Keratinocyte (primary cell): Measurements from ENCODE around the gene ZNF141. TPM values are rescaled to one million over a fixed set of nuclear protein-coding genes. Genes with fewer than 3 reads are reported as not detected.

Source experiments
- DNase-seq: peaks from one replicate; pipeline ENCODE4 v3.0.0-alpha.2; 2011; ENCODE audit warnings: low read depth, missing footprints, low spot score
- FAIRE-seq: peaks from 2 replicates; lab custom pipeline; 2011; peaks lifted over from hg19 to GRCh38; lab: Jason Lieb, UNC
- H2AFZ ChIP-seq: 2 replicates; pipeline ENCODE4 v1.6.0; 2012; ENCODE audit warnings: low read length, control low read depth, inconsistent platforms; ENCODE audit not compliant: control insufficient read depth
- H3K27ac ChIP-seq: 2 replicates; pipeline ENCODE4 v1.5.1; 2011; ENCODE audit warnings: low read length; ENCODE audit not compliant: control insufficient read depth, insufficient read depth
- H3K27me3 ChIP-seq: 3 replicates; pipeline ENCODE4 v1.6.0; 2011; ENCODE audit warnings: low read length; ENCODE audit not compliant: control insufficient read depth, insufficient read depth; ENCODE audit errors: extremely low read depth
- H3K36me3 ChIP-seq, 2 experiments: 2 replicates in 1 of 2; 3 replicates in 1 of 2; pipeline ENCODE4 v1.5.1; 2011; ENCODE audit warnings: low read length in 2 of 2, mild to moderate bottlenecking in 1 of 2; ENCODE audit not compliant: control insufficient read depth in 2 of 2, insufficient read depth in 2 of 2; ENCODE audit errors: extremely low read depth in 1 of 2
- H3K4me1 ChIP-seq: 3 replicates; pipeline ENCODE4 v1.5.1; 2011; ENCODE audit warnings: low read length; ENCODE audit not compliant: control insufficient read depth, insufficient read depth; ENCODE audit errors: extremely low read depth
- H3K4me2 ChIP-seq: 3 replicates; pipeline ENCODE4 v1.6.0; 2011; ENCODE audit warnings: low read depth, low read length; ENCODE audit not compliant: control insufficient read depth, insufficient read depth; ENCODE audit errors: extremely low read depth
- H3K4me3 ChIP-seq, 3 experiments: fragments of 200-600 bp in 1 of 3; sonication (generic) in 1 of 3; 2 replicates in 2 of 3; 3 replicates in 1 of 3; pipeline ENCODE4 v1.5.1; 2011 to 2016; ENCODE audit warnings: low read length in 3 of 3, mild to moderate bottlenecking in 3 of 3, control low read depth in 2 of 3, inconsistent platforms in 1 of 3, low read depth in 1 of 3, mixed read lengths in 1 of 3, mixed run types in 1 of 3, moderate library complexity in 1 of 3; ENCODE audit not compliant: control insufficient read depth in 2 of 3, insufficient read depth in 2 of 3; ENCODE audit errors: extremely low read depth in 1 of 3
- H3K79me2 ChIP-seq: 2 replicates; pipeline ENCODE4 v1.6.0; 2012; ENCODE audit warnings: low read length; ENCODE audit not compliant: control insufficient read depth, insufficient read depth
- H3K9ac ChIP-seq: 3 replicates; pipeline ENCODE4 v1.6.0; 2011; ENCODE audit warnings: low read length; ENCODE audit not compliant: control insufficient read depth, insufficient read depth; ENCODE audit errors: extremely low read depth
- H3K9me1 ChIP-seq: 3 replicates; pipeline ENCODE4 v1.6.0; 2011; ENCODE audit warnings: low read length; ENCODE audit not compliant: control insufficient read depth, insufficient read depth; ENCODE audit errors: extremely low read depth
- H3K9me3 ChIP-seq: 2 replicates; pipeline ENCODE4 v1.5.1; 2012; ENCODE audit warnings: low read depth, low read length; ENCODE audit not compliant: control insufficient read depth
- H4K20me1 ChIP-seq: 3 replicates; pipeline ENCODE4 v1.6.0; 2011; ENCODE audit warnings: low read length; ENCODE audit not compliant: control insufficient read depth, insufficient read depth; ENCODE audit errors: extremely low read depth
- EZH2 ChIP-seq: IDR thresholded peaks from one replicate; pipeline ENCODE4 v1.6.1; 2012; ENCODE audit warnings: inconsistent platforms, mild to moderate bottlenecking, low read length, moderate library complexity
- dilution Hi-C: fragments of 300-500 bp; cut with MboI; formaldehyde crosslinking; loops from one replicate; pipeline ENCODE4 v1.7.0; 2020; ENCODE audit warnings: low sequenced_read_pairs; ENCODE audit not compliant: extremely low pct_ligation_motif_present
- polyA plus RNA-seq, 5 experiments: library from polyadenylated mRNA; depleted of rRNA in 3 of 5; stranded (reverse) in 3 of 5; stranded (forward) in 1 of 5; unstranded in 1 of 5; fragments of >200 nt; gene quantifications; 1 replicate in 1 of 5; 2 replicates in 3 of 5; 3 replicates in 1 of 5; pipeline versions ENCODE4 v1.2.1 to v1.2.3, GENCODE V29; 2011 to 2012; ENCODE audit warnings: missing spikeins in 2 of 5, low read depth in 1 of 5, low replicate concordance in 1 of 5
- TF ChIP-seq, protein P1 (sequence below), 3 experiments: IDR thresholded peaks in 1 of 3; conservative IDR thresholded peaks in 1 of 3; optimal IDR thresholded peaks in 1 of 3; 2 replicates in 2 of 3; 3 replicates in 1 of 3; pipeline versions ENCODE3 to v1.5.1; 2011; ENCODE audit warnings: low read length in 3 of 3, mild to moderate bottlenecking in 3 of 3, moderate library complexity in 2 of 3, control low read depth in 1 of 3, inconsistent platforms in 1 of 3; ENCODE audit not compliant: insufficient read depth in 2 of 3; ENCODE audit errors: extremely low read depth in 1 of 3

ZNF141 gene
- polyA plus RNA-seq, 1 donor (not counting 4 experiments of a cell fraction or from before 2014, with no cell fraction given): 3.7 TPM

DNA sequence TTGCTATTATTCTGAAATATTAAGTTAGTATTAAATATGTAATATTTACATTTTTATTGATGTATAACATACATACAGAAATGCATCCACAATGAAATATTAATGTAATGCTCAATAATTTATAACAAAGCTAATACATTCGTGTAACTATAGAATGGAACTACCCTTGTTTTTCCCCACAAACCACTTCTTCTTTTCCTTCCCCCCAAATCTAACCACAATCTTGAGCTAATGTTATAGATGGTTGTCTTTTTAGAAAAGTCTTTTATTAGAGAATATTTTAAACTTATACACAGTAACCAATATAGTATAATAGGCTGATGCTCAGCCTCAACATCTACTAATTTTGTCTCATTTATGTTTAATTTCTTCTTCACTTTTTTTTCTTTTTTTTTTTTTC is 27.8 kb upstream of the ZNF141 start:
- no peak overlapping the region for H3K4me2 ChIP-seq
- no peak overlapping the region for H3K27ac ChIP-seq
- H3K27me3 ChIP-seq: no peaks in the 10 kb centered on the region
- dilution Hi-C loops: no loop called here
- H3K4me1 ChIP-seq: no peaks in the 10 kb centered on the region
- no peaks in the 10 kb centered on the region for H3K9me3 ChIP-seq
- no peaks in the 10 kb centered on the region for H4K20me1 ChIP-seq
- no peak overlapping the region for H2AFZ ChIP-seq
- DNase-seq: no peak
- H3K79me2 ChIP-seq: peaks cover 3% of the 10 kb centered on the region
- FAIRE-seq: no peak
- no peak overlapping the region for H3K4me3 ChIP-seq
- no peak for TF ChIP-seq EZH2
- TF ChIP-seq, protein P1, sequence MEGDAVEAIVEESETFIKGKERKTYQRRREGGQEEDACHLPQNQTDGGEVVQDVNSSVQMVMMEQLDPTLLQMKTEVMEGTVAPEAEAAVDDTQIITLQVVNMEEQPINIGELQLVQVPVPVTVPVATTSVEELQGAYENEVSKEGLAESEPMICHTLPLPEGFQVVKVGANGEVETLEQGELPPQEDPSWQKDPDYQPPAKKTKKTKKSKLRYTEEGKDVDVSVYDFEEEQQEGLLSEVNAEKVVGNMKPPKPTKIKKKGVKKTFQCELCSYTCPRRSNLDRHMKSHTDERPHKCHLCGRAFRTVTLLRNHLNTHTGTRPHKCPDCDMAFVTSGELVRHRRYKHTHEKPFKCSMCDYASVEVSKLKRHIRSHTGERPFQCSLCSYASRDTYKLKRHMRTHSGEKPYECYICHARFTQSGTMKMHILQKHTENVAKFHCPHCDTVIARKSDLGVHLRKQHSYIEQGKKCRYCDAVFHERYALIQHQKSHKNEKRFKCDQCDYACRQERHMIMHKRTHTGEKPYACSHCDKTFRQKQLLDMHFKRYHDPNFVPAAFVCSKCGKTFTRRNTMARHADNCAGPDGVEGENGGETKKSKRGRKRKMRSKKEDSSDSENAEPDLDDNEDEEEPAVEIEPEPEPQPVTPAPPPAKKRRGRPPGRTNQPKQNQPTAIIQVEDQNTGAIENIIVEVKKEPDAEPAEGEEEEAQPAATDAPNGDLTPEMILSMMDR (optimal IDR thresholded peaks at IDR 0.05 in 1 of 3, IDR thresholded peaks at IDR 0.05 in 1 of 3, conservative IDR thresholded peaks at IDR 0.05 in 1 of 3; ENCODE audit: extremely low read depth in 1 of 3, insufficient read depth in 2 of 3, low read length in 3 of 3): no peak
- no peaks in the 10 kb centered on the region for H3K9me1 ChIP-seq
- no peak overlapping the region for H3K9ac ChIP-seq
- no peaks in the 10 kb centered on the region for H3K36me3 ChIP-seq

DNA sequence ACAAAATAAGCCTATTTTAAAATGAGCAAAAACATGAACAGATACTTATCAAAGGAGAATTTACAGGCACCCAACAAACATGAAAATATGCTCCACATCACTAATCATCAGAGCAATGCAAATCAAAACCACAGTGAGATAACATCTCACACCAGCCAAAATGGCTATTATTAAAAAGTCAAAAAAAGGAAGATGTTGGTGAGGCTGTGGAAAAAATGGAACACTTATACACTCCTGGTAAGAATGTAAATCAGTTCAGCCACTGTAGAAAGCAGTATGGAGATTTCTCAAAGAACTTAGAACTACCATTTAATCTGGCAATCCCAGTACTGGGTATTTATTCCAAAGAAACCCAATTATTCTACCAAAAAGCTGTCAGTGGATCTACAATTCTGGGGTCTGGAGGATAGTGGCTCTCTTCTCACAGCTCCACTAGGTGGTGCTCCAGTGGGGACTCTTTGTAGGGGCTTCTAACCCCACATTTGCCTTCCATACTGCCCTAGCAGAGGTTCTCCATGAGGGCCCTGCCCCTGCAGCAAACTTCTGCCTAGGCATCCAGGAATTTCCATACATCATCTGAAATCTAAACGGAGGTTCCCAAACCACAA is 23.2 kb upstream of the ZNF141 start:
- dilution Hi-C loops: no loop called here

More for the DNA sequence above, 23.2 kb upstream of the ZNF141 start:
- H3K36me3 ChIP-seq: no peaks in the 10 kb centered on the region
- H3K9ac ChIP-seq: no peak overlapping the region
- H3K27me3 ChIP-seq: no peaks in the 10 kb centered on the region
- H3K79me2 ChIP-seq: no peaks in the 10 kb centered on the region
- no peaks in the 10 kb centered on the region for H3K9me1 ChIP-seq
- H3K4me1 ChIP-seq: no peaks in the 10 kb centered on the region
- no peak overlapping the region for H3K4me3 ChIP-seq
- no peak for TF ChIP-seq EZH2
- TF ChIP-seq, protein P1 (optimal IDR thresholded peaks at IDR 0.05 in 1 of 3, IDR thresholded peaks at IDR 0.05 in 1 of 3, conservative IDR thresholded peaks at IDR 0.05 in 1 of 3; ENCODE audit: extremely low read depth in 1 of 3, insufficient read depth in 2 of 3, low read length in 3 of 3): no peak
- no peaks in the 10 kb centered on the region for H4K20me1 ChIP-seq
- H3K4me2 ChIP-seq: no peak overlapping the region
- FAIRE-seq (no peak), DNase-seq (no peak)
- no peaks in the 10 kb centered on the region for H3K9me3 ChIP-seq
- H3K27ac ChIP-seq: no peak overlapping the region
- no peak overlapping the region for H2AFZ ChIP-seq
